GM12878 (cell line): ENCODE data around the gene HSD17B1. TPM values are rescaled to one million over a fixed set of nuclear protein-coding genes. Genes with fewer than 3 reads are reported as not detected.

ENCODE experiments used
- ATAC-seq: fragments of 200-7000 bp; cut with Tn5 transposase; 3 replicates; pipeline ENCODE4 v1.9.1; 2020; ENCODE audit warnings: mild to moderate bottlenecking, moderate library complexity
- BruUV-seq: library from RNA; stranded (reverse); fragments of 400-500 nt; replicated peaks from 2 replicates; lab custom pipeline; 2021; lab: Mats Ljungman, UMichigan
- CTCF ChIA-PET: fragments of 300-600 bp; sonication (Branson Sonifier 250); formaldehyde crosslinking; extraction: SDS; loops from one replicate; lab custom pipeline; 2021; ENCODE audit warnings: inconsistent platforms; lab: Yijun Ruan, JAX
- POLR2A ChIA-PET: fragments of 350-600 bp; formaldehyde crosslinking; extraction: SDS; loops from one replicate; lab custom pipeline; 2021; ENCODE audit warnings: inconsistent platforms; lab: Charles Lee
- RAD21 ChIA-PET: fragments of 300-600 bp; sonication (Branson Sonifier 250); formaldehyde crosslinking; loops from one replicate; lab custom pipeline; 2023; ENCODE audit warnings: antibody characterized with exemption; ENCODE audit not compliant: unreplicated experiment; lab: Charles Lee
- SMC1A ChIA-PET: fragments of 300-600 bp; sonication (Branson Sonifier 250); formaldehyde crosslinking; loops from one replicate; lab custom pipeline; 2023; ENCODE audit not compliant: unreplicated experiment, uncharacterized antibody; lab: Charles Lee
- DNase-seq: peaks from one replicate; pipeline ENCODE4 v3.0.0-alpha.2; 2011; ENCODE audit warnings: low read depth, low spot score
- FAIRE-seq: peaks from 3 replicates; lab custom pipeline; 2011; peaks lifted over from hg19 to GRCh38; lab: Jason Lieb, UNC
- H2AFZ ChIP-seq: 2 replicates; pipeline ENCODE4 v1.6.0; 2011; ENCODE audit warnings: low read depth, low read length, control low read depth; ENCODE audit not compliant: control insufficient read depth
- H3K27ac ChIP-seq: 2 replicates; pipeline ENCODE4 v1.5.1; 2011; ENCODE audit warnings: control low read depth; ENCODE audit not compliant: control insufficient read depth, insufficient read depth
- H3K27me3 ChIP-seq, 2 experiments: replicated peaks in 1 of 2; 2 replicates each; pipeline versions ENCODE4 v1.6.0 to v1.6.1; 2011; ENCODE audit warnings: low read length in 1 of 2; ENCODE audit not compliant: control insufficient read depth in 2 of 2, insufficient read depth in 2 of 2
- H3K36me3 ChIP-seq, 2 experiments: 2 replicates each; pipeline ENCODE4 v1.5.1; 2011; ENCODE audit warnings: low read length in 1 of 2; ENCODE audit not compliant: control insufficient read depth in 2 of 2, insufficient read depth in 2 of 2
- H3K4me1 ChIP-seq: 2 replicates; pipeline ENCODE4 v1.6.1; 2011; ENCODE audit warnings: mild to moderate bottlenecking, low read length, moderate library complexity, mixed read lengths; ENCODE audit not compliant: control insufficient read depth, insufficient read depth
- H3K4me2 ChIP-seq: 2 replicates; pipeline ENCODE4 v1.6.0; 2011; ENCODE audit warnings: control low read depth; ENCODE audit not compliant: control insufficient read depth, insufficient read depth
- H3K4me3 ChIP-seq: fragments of 200-600 bp; sonication (generic); 2 replicates; pipeline ENCODE4 v1.5.1; 2016
- H3K79me2 ChIP-seq: 2 replicates; pipeline ENCODE4 v1.6.0; 2011; ENCODE audit warnings: low read length; ENCODE audit not compliant: control insufficient read depth, insufficient read depth
- H3K9ac ChIP-seq: 2 replicates; pipeline ENCODE4 v1.8.0; 2011; ENCODE audit warnings: low read length, control low read depth, mixed read lengths; ENCODE audit not compliant: control insufficient read depth, insufficient read depth
- H3K9me3 ChIP-seq: replicated peaks from 3 replicates; pipeline ENCODE4 v1.5.1; 2011; ENCODE audit warnings: mild to moderate bottlenecking, low read length; ENCODE audit not compliant: control insufficient read depth, insufficient read depth
- H4K20me1 ChIP-seq: 2 replicates; pipeline ENCODE4 v1.6.0; 2011; ENCODE audit not compliant: control insufficient read depth, insufficient read depth
- EZH2 ChIP-seq: IDR thresholded peaks from 2 replicates; pipeline ENCODE4 v1.6.1; 2012; ENCODE audit warnings: low read depth, mild to moderate bottlenecking, control low read depth, inconsistent platforms, low read length, borderline replicate concordance; ENCODE audit not compliant: control insufficient read depth
- FOXK2 ChIP-seq: fragments of 450-650 bp; IDR thresholded peaks from 2 replicates; pipeline ENCODE4 v1.6.1; 2017; ENCODE audit warnings: mild to moderate bottlenecking, moderate library complexity
- NKRF ChIP-seq: fragments of 450-650 bp; conservative IDR thresholded peaks from 2 replicates; pipeline ENCODE4 v1.6.1; 2017; ENCODE audit warnings: mild to moderate bottlenecking, moderate library complexity
- POLR2A ChIP-seq: IDR thresholded peaks from 2 replicates; pipeline ENCODE4 v1.6.1; 2011; ENCODE audit warnings: low read depth, mild to moderate bottlenecking, low read length
- SUZ12 ChIP-seq: fragments of 200-600 bp; sonication (generic); IDR thresholded peaks from one replicate; pipeline ENCODE4 v1.6.1; 2018; ENCODE audit warnings: antibody characterized with exemption, mild to moderate bottlenecking; ENCODE audit not compliant: unreplicated experiment
- WGBS: methylation state at CpG from one replicate; pipeline ENCODE4 v1.1.6; 2016; ENCODE audit warnings: low lambda C conversion rate; ENCODE audit not compliant: insufficient replicate concordance, insufficient coverage; ENCODE audit errors: missing lambda C conversion rate; 5-methylcytosine and 5-hydroxymethylcytosine counted together
- in situ Hi-C: fragments of 300-500 bp; cut with MboI; formaldehyde crosslinking; loops from 9 replicates; pipeline ENCODE4 v1.14.3; 2018; ENCODE audit warnings: mixed read lengths
- intact Hi-C: fragments of 100-400 bp; cut with micrococcal nuclease; formaldehyde crosslinking; loops from one replicate; pipeline ENCODE4 v1.14.2; 2022; ENCODE audit not compliant: unreplicated experiment
- polyA plus RNA-seq, 11 experiments: library from polyadenylated mRNA; depleted of rRNA in 4 of 11; unstranded in 6 of 11; stranded (reverse) in 5 of 11; fragments of >200 nt; fragmentation: Nextera tagmentation in 4 of 11; fragmentation: Illumina TruSeq in 1 of 11; extraction: Ambion mirVana in 4 of 11; extraction: Trizol in 1 of 11; gene quantifications; 1 replicate in 1 of 11; 2 replicates in 10 of 11; pipeline versions ENCODE4 v1.2.1 to v1.2.3, GENCODE V29; 2011 to 2016; ENCODE audit warnings: inconsistent platforms in 2 of 11, missing spikeins in 2 of 11, low read depth in 1 of 11
- total RNA-seq, 4 experiments: library from RNA; depleted of rRNA in 3 of 4; stranded (reverse); fragments of >200 nt in 3 of 4; fragmentation: Illumina TruSeq in 1 of 4; extraction: Trizol in 1 of 4; gene quantifications; 2 replicates each; pipeline versions ENCODE4 v1.2.1 to v1.2.3, GENCODE V29; 2013 to 2021

Gene HSD17B1
- total and polyA plus RNA-seq, 10 of the 15 experiments (the other 5 are each of a cell fraction or from before 2014, with no cell fraction given) = 0.15 to 1.1 (median 0.42) TPM

DNA sequence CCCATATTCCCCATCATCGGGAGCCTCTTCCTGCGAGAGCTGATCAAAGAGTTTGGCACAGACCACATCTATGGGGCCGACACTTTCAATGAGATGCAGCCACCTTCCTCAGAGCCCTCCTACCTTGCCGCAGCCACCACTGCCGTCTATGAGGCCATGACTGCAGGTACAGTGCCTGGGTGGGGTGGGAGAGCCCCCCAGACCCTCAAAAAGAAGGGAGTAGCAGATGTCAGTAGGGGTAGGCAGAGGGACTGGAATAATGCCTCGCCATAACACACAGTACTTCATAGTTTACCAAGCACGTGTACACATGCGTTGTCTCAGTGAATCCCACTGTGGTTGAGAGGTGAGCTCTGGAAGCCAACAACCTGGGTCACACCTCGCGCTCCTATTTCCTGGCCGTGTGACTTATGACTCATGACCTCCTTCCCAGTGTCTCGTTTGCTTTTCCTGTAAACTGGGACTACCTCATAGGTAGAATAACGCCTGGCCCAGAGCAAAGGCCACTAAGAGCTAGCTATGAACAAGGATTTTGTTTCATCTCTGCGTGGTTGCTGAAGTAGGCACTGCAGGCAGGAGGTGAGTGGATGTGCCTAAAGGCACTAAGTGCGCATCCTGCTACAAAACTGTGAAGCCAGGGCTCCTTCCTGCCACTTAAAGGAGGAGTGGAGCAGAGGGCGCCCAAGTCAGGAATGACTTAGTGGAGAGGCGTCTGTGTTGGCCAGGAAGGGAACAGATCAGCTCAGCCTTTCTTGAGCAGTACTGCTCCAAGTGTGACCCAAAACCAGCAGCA is 11.5 kb upstream of the HSD17B1 start:
- H3K36me3 ChIP-seq = peaks cover 0 to 5% of the 10 kb centered on the region in 2 experiments; a peak in 3 of 4 replicates
- RAD21 ChIA-PET = interaction anchor here (0.7 to 1.6 kb wide), 2 partner anchors 14 to 756 kb away, joined by 3 read pairs; no protein-coding TSS in a partner anchor
- no TSS peak for BruUV-seq
- FAIRE-seq = no peak
- in situ Hi-C loops = no loop called here
- intact Hi-C loops = no loop called here
- no peak overlapping the region for H3K27ac ChIP-seq
- POLR2A ChIA-PET = interaction anchor here (0.5 to 1.4 kb wide), 5 partner anchors 9 to 56 kb away, joined by 3 to 5 read pairs (median 3); no protein-coding TSS in a partner anchor
- H3K4me1 ChIP-seq = peaks cover 8% of the 10 kb centered on the region
- no peak for ATAC-seq
- no peaks in the 10 kb centered on the region for H3K9me3 ChIP-seq
- no peak overlapping the region for H3K4me3 ChIP-seq
- peaks cover 13% of the 10 kb centered on the region for H3K79me2 ChIP-seq
- H3K4me2 ChIP-seq = no peak overlapping the region
- no peak for DNase-seq
- 82% methylated on average over 17 of the region's 17 CpGs for WGBS
- H3K27me3 ChIP-seq = no peaks in the 10 kb centered on the region
- H3K9ac ChIP-seq = no peak overlapping the region
- no peak overlapping the region for H2AFZ ChIP-seq
- SMC1A ChIA-PET = interaction anchor here (0.6 to 1.0 kb wide), 3 partner anchors 11 to 575 kb away, joined by 3 read pairs; partner anchors contain the start of gene CNP
- H4K20me1 ChIP-seq = no peaks in the 10 kb centered on the region
- TF ChIP-seq FOXK2 (no peak), EZH2 (no peak), POLR2A (peak; percentile 46)
- CTCF ChIA-PET = interaction anchor here (1.1 to 1.3 kb wide), 2 partner anchors 13 to 181 kb away, joined by 3 read pairs; no protein-coding TSS in a partner anchor

GRCh38 chr17:42543190-42544079 is 9.3 kb upstream of the HSD17B1 start:
- Histone ChIP-seq H3K27me3 (no peaks in the 10 kb centered on the region), H3K27ac (no peak overlapping the region), H3K4me1 (0 out of 2 replicates have a peak, but pooled peaks cover 3% of the 10 kb centered on the region), H3K4me3 (no peak overlapping the region), H2AFZ (no peak overlapping the region), H4K20me1 (no peaks in the 10 kb centered on the region), H3K9ac (no peak overlapping the region), H3K9me3 (no peaks in the 10 kb centered on the region), H3K4me2 (no peak overlapping the region), H3K36me3 (peaks cover 0 to 5% of the 10 kb centered on the region in 2 experiments; a peak in 3 of 4 replicates), H3K79me2 (no peaks in the 10 kb centered on the region)
- FAIRE-seq (no peak), ATAC-seq (no peak), DNase-seq (no peak)
- in situ Hi-C loops = no loop called here
- POLR2A ChIA-PET = no interaction called here
- 96% methylated on average over 39 of the region's 39 CpGs for WGBS
- SMC1A ChIA-PET = no interaction called here
- intact Hi-C loops = no loop called here
- RAD21 ChIA-PET = interaction anchor here (1.2 kb wide), 1 partner anchor 11 kb away, joined by 3 read pairs; no protein-coding TSS in a partner anchor
- CTCF ChIA-PET = no interaction called here
- TF ChIP-seq FOXK2 = no peak
- TF ChIP-seq NKRF = no peak
- no peak for TF ChIP-seq SUZ12
- no TSS peak for BruUV-seq
